Suprapubic skin (tissue), 4 donors: Measurements from ENCODE around the gene SCG2.

Source experiments
- EP300 ChIP-seq: sonication (generic); formaldehyde crosslinking; IDR thresholded peaks from one replicate; pipeline ENCODE4 v1.6.1; 2017; ENCODE audit warnings: antibody characterized with exemption
- POLR2A ChIP-seq, 2 donors: fragments of 450-650 bp; IDR thresholded peaks; one replicate each; pipeline ENCODE4 v1.6.1; 2017; ENCODE audit warnings: antibody characterized with exemption in 2 of 2, mild to moderate bottlenecking in 2 of 2, moderate library complexity in 2 of 2
- POLR2AphosphoS5 ChIP-seq, 3 donors: sonication (generic); formaldehyde crosslinking; IDR thresholded peaks; one replicate each; pipeline ENCODE4 v1.6.1; 2017; ENCODE audit warnings: antibody characterized with exemption in 3 of 3
- TF ChIP-seq, protein P1 (sequence below), 2 donors: fragments of 200-600 bp in 1 of 2; fragments of 450-650 bp in 1 of 2; sonication (generic) in 1 of 2; IDR thresholded peaks; one replicate each; pipeline ENCODE4 v1.5.1; 2016 to 2019; ENCODE audit warnings: antibody characterized with exemption in 2 of 2, mild to moderate bottlenecking in 1 of 2, moderate library complexity in 1 of 2

GRCh38 chr2:223642506-223642905, 40.3 kb upstream of the SCG2 start:
- TF ChIP-seq POLR2AphosphoS5 (IDR thresholded peaks at IDR 0.05) = no peak
- TF ChIP-seq, protein P1, sequence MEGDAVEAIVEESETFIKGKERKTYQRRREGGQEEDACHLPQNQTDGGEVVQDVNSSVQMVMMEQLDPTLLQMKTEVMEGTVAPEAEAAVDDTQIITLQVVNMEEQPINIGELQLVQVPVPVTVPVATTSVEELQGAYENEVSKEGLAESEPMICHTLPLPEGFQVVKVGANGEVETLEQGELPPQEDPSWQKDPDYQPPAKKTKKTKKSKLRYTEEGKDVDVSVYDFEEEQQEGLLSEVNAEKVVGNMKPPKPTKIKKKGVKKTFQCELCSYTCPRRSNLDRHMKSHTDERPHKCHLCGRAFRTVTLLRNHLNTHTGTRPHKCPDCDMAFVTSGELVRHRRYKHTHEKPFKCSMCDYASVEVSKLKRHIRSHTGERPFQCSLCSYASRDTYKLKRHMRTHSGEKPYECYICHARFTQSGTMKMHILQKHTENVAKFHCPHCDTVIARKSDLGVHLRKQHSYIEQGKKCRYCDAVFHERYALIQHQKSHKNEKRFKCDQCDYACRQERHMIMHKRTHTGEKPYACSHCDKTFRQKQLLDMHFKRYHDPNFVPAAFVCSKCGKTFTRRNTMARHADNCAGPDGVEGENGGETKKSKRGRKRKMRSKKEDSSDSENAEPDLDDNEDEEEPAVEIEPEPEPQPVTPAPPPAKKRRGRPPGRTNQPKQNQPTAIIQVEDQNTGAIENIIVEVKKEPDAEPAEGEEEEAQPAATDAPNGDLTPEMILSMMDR (IDR thresholded peaks at IDR 0.05) = no peak
- TF ChIP-seq POLR2A (IDR thresholded peaks at IDR 0.05) = no peak
- no peak for TF ChIP-seq EP300
